HG03460 (cell line): Measurements from ENCODE around the gene PNLIPRP2.

Experiments used
- ATAC-seq: cut with Tn5 transposase; IDR thresholded peaks from one replicate; pipeline ENCODE4 v1.9.1; 2021; ENCODE audit not compliant: unreplicated experiment

Gene PNLIPRP2

GRCh38 chr10:116654816-116655215 lies 34.1 kb downstream of the PNLIPRP2 start:
- ATAC-seq = no peak

DNA sequence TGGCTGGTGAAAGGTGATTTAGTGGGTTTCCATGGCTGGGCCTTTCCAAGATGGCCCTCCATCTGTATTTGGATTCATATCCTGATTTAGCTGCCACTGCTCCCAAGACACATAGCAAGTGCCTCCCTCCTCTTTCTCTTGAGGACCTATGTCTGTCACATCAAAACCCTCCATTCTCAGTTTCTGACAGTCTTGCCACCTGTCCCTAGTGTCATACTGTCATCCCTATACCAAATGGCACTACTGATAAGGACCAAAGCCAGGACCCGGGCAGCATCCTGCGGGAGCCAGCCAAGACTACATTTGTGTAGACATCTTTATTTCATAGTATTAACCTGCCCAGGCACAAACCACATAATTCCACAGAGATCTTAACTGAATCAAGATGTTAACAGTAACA lies 34.8 kb downstream of the PNLIPRP2 start:
- no peak for ATAC-seq

DNA sequence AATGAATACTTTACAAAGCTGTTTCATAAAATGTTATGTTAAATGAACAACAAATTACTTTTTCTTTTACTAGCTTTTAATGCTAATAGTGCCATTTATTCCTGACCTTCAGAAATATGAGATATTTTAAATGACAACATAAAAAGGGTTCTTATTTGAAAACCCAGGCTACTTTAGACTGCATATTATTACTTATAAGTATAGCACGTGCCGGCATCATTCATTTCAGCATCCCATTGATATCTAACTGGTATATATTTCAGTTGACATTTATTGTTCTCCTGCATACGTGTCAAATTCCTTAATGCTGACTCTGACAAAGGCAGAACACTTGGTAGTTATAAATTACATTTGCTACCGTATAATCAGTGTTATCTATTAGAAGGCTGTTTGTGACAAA lies 35.3 kb downstream of the PNLIPRP2 start:
- ATAC-seq = no peak

DNA sequence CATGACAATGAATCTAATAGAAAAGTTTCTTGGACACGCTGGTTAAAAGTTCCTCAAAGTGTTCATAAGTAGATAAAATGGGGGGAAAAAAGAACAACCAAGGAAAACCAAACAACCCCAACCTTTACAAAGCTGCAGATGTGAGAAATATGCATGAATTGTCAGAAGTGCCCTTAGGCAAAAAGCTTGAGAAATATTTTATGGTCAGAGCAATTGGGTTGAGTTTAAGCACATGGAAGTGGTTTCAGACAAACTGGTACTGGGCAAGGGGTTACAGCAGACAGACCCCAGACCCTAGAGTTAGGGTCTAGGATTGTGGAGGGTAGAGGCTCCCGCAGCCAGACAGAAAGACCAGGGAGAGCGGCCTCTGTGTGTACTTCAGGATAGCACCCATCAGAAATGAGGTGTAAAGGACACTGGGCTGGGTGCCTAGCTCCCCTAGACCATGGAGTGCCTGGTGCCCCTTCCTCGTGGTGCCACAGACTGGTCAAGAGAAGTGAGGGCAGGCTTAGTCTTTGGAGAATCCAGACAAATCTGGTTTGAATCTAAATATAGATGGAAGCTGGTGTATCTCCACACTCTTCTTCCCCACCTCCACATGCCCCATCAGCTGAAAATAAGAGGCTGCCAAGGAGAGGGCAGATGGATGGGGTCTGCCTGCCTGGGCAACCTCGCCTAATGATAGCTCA lies 37.3 kb downstream of the PNLIPRP2 start:
- no peak for ATAC-seq

DNA sequence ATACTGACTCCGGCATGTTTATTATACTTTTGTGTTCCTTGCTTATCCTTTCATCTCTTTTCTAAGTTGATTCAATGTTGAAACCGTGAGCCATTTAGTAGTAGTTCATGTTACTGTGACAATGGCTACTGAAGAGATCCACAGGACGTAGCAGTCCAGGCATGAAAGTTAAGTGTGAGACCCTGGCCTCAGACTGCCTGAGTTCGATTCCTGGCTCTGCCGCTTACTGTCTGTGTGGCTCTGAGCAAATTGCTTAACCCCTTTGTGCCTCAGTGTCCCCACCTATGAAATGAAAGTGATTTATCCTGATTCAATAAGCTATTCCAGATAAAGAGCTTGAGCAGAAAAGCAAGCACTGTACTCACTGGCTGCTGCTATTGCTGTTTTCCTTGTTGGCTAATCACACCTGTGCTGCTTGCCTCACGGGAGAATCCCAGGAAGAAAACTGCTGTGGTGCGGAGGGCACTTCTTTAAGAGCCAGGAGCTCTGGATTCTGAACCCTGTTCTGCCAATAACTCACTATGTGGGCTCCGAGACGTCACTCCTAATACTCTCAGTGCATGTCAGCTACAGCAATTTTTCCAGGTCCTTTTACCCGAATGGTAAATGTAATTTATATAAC lies 38.4 kb downstream of the PNLIPRP2 start:
- no peak for ATAC-seq

DNA sequence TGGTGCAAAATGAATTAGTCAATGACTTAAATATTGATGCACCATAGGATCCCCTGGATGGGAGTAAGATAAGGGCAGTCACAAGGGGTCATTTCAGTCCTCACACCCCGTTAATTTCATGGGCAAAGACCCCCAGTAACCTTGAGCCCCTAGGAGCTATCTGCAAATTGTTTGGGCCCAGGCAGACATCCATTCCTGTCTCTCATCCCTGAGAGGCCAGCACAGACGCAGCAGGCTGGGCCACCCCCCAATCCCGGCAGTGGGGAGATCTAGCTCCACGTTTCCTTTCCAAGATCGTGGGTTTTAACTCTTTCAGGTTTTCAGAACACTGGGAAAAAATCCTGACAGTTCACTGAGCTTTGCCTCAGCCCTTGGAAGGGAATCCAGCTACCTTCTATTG lies 40.1 kb downstream of the PNLIPRP2 start:
- ATAC-seq = no peak

- no peak for ATAC-seq
Measured at GRCh38 chr10:116663342-116663741, 42.6 kb downstream of the PNLIPRP2 start.

DNA sequence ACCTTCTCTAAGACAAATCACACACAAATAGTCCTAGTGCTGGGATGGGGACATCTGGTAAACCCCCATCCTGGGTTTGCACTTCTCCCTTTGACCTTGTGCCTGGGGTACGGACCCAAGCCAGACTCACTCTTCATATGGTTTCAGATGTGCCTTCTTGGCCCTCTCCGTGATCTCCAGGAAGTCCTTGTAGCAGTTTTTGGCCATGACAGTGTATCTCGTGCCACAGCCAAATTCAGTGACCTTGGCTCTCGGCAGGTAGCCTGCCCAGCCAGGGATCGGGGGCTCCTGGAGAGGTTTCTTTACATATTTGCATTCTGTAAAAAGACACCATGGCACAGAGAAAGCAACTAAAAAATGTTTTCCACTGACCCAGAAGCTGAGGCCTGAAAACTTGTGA lies 43.9 kb downstream of the PNLIPRP2 start:
- ATAC-seq = no peak

GRCh38 chr10:116665541-116666125 lies 44.9 kb downstream of the PNLIPRP2 start:
- no peak for ATAC-seq

- ATAC-seq = no peak
Measured at GRCh38 chr10:116667484-116667883, 46.7 kb downstream of the PNLIPRP2 start.

GRCh38 chr10:116668018-116668417 lies 47.3 kb downstream of the PNLIPRP2 start:
- no peak for ATAC-seq

DNA sequence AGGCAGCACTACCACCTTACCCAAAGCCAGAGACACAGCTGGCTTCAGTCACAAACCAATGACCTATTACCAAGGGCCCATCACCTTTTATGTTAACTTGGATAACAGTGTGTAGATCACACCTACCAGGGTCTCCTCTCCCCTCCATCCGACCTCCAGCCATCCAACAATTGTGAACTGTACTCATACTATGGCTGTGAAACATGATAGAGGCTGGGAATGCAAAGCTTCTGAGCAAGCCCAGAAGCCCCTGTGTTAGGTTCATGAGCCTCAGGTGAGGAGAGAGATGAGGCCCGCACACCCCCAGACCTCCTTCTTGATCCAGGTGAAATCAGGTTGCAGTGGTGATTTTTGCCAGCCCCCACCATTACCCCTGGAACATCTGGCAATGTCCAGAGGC lies 47.7 kb downstream of the PNLIPRP2 start:
- no peak for ATAC-seq

DNA sequence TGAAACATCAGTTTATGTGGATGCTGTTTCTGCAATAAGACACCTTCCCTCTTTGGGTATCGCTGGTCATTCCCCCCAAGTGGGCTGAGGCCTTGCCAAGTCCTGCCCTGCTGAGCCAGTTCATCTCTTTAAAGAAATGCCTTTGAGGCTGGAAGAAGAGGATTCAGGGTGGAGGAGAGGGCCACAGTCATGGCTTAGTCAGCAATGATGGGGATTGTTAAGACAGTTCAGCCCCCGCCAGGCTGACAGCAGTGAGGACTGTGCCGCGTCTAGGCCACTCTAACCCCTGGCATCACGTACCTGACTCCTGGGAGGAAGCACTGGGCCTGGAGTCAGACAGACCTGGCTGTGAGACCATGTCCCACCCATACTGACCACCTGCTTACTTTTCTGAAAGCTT lies 48.3 kb downstream of the PNLIPRP2 start:
- no peak for ATAC-seq

DNA sequence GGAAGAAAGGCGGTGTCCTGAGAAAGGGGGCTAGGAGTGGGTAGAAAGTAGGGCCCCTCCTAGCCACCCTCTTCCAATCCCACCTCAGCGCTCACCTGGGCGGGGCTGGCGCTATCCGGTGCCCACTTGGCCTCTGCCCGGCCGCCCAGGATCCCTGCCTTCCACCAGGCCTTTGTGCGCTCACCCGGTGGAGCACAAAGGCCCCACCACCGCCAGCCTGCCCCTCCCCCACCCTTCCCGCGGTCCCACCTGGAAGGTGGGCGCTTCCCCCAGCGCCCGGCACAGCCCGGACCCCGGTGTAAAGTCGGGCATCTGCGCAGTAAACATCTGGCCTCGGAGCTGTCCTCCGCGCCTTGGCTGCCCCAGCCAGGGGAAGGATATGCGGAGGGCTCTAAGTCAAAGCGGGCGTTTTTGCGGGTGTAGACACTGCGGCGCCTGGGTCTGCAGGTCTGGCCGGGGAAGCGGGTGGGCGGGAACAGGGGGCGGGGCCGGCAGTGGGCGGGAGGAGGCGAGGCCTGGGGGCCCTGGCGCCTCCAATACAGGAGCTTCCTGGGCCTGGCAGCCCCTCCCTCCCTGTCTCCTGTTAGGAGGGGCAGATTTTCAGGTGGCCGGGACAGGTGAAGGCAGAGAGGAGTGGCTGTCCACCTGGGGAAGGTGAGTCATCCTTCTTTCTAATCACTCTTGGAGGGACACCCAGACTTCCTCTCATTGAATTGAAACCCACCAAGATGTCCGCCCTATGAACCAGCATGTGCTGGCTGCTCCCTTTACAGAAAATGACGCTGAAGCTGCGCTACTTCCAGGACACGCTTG lies 49.3 kb downstream of the PNLIPRP2 start:
- ATAC-seq = no peak

- ATAC-seq = no peak
Measured at GRCh38 chr10:116670706-116671105, 50.0 kb downstream of the PNLIPRP2 start.

- no peak for ATAC-seq
Measured at GRCh38 chr10:116671274-116671926, 50.6 kb downstream of the PNLIPRP2 start.

GRCh38 chr10:116672891-116673290 lies 52.1 kb downstream of the PNLIPRP2 start:
- no peak for ATAC-seq

DNA sequence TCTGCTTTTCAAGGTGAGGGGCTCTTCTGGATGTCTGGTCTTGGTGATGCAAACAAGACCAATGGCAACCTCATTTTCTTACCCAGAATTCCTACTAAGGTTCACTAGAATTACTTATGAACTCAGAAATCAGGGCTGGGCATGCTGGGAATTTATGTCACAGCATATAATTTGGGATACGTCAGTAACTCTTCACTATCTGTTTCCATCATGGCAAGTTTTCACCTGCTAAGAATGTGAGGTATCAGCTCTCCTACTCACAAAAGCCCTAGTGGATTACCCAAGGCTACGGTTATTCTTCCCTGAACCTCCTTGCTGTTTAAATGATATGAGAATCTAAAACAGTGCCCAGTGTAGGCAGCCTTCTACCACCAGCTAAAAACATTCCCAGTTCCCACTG lies 53.1 kb downstream of the PNLIPRP2 start:
- ATAC-seq = no peak

DNA sequence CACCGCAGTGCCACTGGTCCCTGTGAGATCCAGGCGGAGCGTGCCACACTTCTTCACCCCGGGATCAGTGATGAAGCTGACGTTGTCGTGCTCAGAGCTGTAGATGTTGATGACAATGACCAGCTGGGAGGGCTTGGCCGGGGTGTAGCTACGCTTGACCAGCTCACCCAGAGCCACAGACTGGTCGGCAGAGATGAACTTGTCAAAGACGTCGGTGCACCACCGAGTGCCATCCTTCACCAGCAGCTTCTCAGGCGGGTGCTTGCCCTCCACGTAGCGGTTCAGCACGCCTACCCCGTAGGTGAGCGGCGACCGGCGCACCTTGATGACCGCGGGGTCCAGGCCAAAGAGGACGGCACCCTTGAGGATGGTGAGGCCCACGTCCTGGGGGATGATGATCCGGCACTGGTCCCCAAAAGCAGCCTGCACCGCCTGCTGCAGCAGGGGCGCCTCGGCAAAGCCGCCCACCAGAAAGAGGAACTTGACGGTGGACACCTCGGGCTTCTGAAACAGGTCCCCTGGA lies 54.2 kb downstream of the PNLIPRP2 start:
- ATAC-seq = no peak

DNA sequence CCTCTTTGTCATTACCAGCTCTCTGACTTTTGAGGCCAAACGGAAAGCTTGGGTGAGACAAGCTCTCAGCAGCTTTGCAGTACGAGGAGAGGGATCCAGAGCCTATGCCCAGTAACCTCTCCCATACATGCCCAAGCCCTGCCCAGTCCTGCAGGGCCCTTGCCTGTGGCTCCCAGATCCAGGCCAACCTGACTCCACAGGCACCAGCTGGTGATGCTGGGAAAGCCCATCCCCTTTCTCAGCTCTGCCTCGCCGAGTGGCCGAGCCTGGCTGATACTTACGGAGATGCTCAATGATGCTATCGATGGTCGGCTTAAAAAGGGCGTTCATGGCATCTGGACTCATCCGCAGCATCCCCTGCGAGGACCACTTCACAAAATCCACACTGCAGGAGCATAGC lies 55.4 kb downstream of the PNLIPRP2 start:
- no peak for ATAC-seq

DNA sequence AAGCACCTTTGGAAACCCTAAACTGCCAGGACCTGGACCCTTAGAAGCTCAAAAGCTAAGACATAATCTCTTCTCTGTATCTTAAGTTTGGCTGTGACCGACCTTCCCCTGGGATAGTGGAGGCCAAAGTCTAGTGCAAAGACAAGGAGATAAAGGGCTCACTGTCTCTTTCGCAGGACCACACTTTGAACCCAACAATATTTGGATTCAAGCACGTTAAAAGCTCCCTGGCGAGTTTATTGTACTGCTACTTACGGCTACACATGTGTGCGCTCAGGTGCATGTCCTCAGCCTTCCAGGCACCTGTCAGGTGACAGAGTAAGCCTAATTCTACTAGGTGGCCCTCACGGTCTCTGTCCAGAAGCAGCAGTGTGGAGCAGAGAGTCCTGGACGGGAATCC lies 55.9 kb downstream of the PNLIPRP2 start:
- ATAC-seq = no peak
